Prostate gland (tissue), 2 donors: ENCODE results near the gene ROBO2. TPM values are rescaled to one million over a fixed set of nuclear protein-coding genes. Genes with fewer than 3 reads are reported as not detected.

Source experiments
- DNase-seq: peaks from one replicate; pipeline ENCODE4 v3.0.0-alpha.2; 2019; ENCODE audit warnings: low spot score
- H3K27ac ChIP-seq, 2 donors: fragments of 200-600 bp; sonication (generic); 2 replicates each; pipeline ENCODE4 v1.5.1; 2017 to 2019
- H3K27me3 ChIP-seq: fragments of 200-600 bp; sonication (generic); replicated peaks from 2 replicates; pipeline ENCODE4 v1.5.1; 2019; ENCODE audit not compliant: insufficient read depth
- H3K36me3 ChIP-seq, 2 donors: fragments of 200-600 bp; sonication (generic); 1 replicate in 1 of 2; 2 replicates in 1 of 2; pipeline versions ENCODE4 v1.5.1 to v1.8.1; 2017 to 2019
- H3K4me1 ChIP-seq: fragments of 200-600 bp; sonication (generic); replicated peaks from 2 replicates; pipeline ENCODE4 v1.5.1; 2019
- H3K4me3 ChIP-seq, 2 donors: fragments of 200-600 bp; sonication (generic); 2 replicates each; pipeline ENCODE4 v1.5.1; 2017 to 2019
- H3K9me3 ChIP-seq: fragments of 200-600 bp; sonication (generic); 2 replicates; pipeline ENCODE4 v1.5.1; 2017
- CTCF ChIP-seq, 4 experiments: fragments of 200-600 bp in 2 of 4; fragments of 450-650 bp in 2 of 4; sonication (generic) in 2 of 4; IDR thresholded peaks; 1 replicate in 3 of 4; 2 replicates in 1 of 4; pipeline ENCODE4 v1.5.1; 2016 to 2019; ENCODE audit warnings: antibody characterized with exemption in 4 of 4, mild to moderate bottlenecking in 2 of 4, moderate library complexity in 2 of 4
- POLR2A ChIP-seq: fragments of 450-650 bp; IDR thresholded peaks from one replicate; pipeline ENCODE4 v1.6.1; 2016; ENCODE audit warnings: antibody characterized with exemption, mild to moderate bottlenecking
- POLR2AphosphoS5 ChIP-seq: sonication (generic); formaldehyde crosslinking; IDR thresholded peaks from one replicate; pipeline ENCODE4 v1.6.1; 2017; ENCODE audit warnings: antibody characterized with exemption
- WGBS: methylation state at CpG from one replicate; pipeline ENCODE4 v1.1.5; 2018; 5-methylcytosine and 5-hydroxymethylcytosine counted together
- intact Hi-C: fragments of 100-400 bp; cut with DNase I; formaldehyde crosslinking; loops from one replicate; pipeline ENCODE4 v1.14.2; 2022
- total RNA-seq, 2 donors: library from RNA; depleted of rRNA; stranded (reverse); fragments of >200 nt; gene quantifications; one replicate each; pipeline ENCODE4 v1.1.0, GENCODE V29; 2016

The ROBO2 gene
- total RNA-seq, 2 donors from 2014 or later, result 3.6 to 18.2 TPM

GRCh38 chr3:77524463-77524862, 484.6 kb downstream of the ROBO2 start:
- no peaks in the 10 kb centered on the region for H3K4me1 ChIP-seq
- 63% methylated on average over 3 of the region's 3 CpGs for WGBS
- H3K27me3 ChIP-seq, result no peaks in the 10 kb centered on the region
- intact Hi-C loops, result no loop called here
- H3K4me3 ChIP-seq, result no peak overlapping the region
- no peak for DNase-seq
- H3K36me3 ChIP-seq, result no peaks in the 10 kb centered on the region
- no peaks in the 10 kb centered on the region for H3K9me3 ChIP-seq
- TF ChIP-seq POLR2AphosphoS5 (no peak), POLR2A (no peak), CTCF (IDR thresholded peaks at IDR 0.05) (no peak)
- no peak overlapping the region for H3K27ac ChIP-seq

GRCh38 chr3:77524946-77525682, 485.2 kb downstream of the ROBO2 start:
- WGBS, result 74% methylated on average over 3 of the region's 3 CpGs
- Histone ChIP-seq H3K9me3 (no peaks in the 10 kb centered on the region), H3K27ac (no peak overlapping the region), H3K4me3 (no peak overlapping the region), H3K4me1 (no peaks in the 10 kb centered on the region), H3K27me3 (no peaks in the 10 kb centered on the region), H3K36me3 (no peaks in the 10 kb centered on the region)
- no peak for DNase-seq
- intact Hi-C loops, result no loop called here
- TF ChIP-seq POLR2A (no peak), CTCF (IDR thresholded peaks at IDR 0.05) (no peak), POLR2AphosphoS5 (no peak)

GRCh38 chr3:77526573-77527113, 486.7 kb downstream of the ROBO2 start:
- Histone ChIP-seq H3K4me1 (no peaks in the 10 kb centered on the region), H3K9me3 (no peaks in the 10 kb centered on the region), H3K27ac (no peak overlapping the region), H3K36me3 (no peaks in the 10 kb centered on the region), H3K4me3 (no peak overlapping the region), H3K27me3 (no peaks in the 10 kb centered on the region)
- no peak for TF ChIP-seq POLR2AphosphoS5
- TF ChIP-seq CTCF (IDR thresholded peaks at IDR 0.05), result no peak
- no peak for TF ChIP-seq POLR2A
- intact Hi-C loops, result no loop called here
- no peak for DNase-seq
- WGBS, result 53% methylated on average over 4 of the region's 4 CpGs

- DNase-seq, result no peak
- Histone ChIP-seq H3K4me3 (no peak overlapping the region), H3K36me3 (no peaks in the 10 kb centered on the region), H3K4me1 (no peaks in the 10 kb centered on the region), H3K9me3 (no peaks in the 10 kb centered on the region), H3K27ac (no peak overlapping the region), H3K27me3 (no peaks in the 10 kb centered on the region)
- WGBS, result 89% methylated on average over 1 of the region's 1 CpG
- intact Hi-C loops, result no loop called here
- no peak for TF ChIP-seq POLR2AphosphoS5
- no peak for TF ChIP-seq POLR2A
- no peak for TF ChIP-seq CTCF (IDR thresholded peaks at IDR 0.05)
Observed at GRCh38 chr3:77529522-77529921, 489.6 kb downstream of the ROBO2 start.

GRCh38 chr3:77530870-77531269, 491.0 kb downstream of the ROBO2 start:
- no peaks in the 10 kb centered on the region for H3K27me3 ChIP-seq
- H3K4me3 ChIP-seq, result no peak overlapping the region
- H3K4me1 ChIP-seq, result no peaks in the 10 kb centered on the region
- TF ChIP-seq POLR2AphosphoS5 (no peak), POLR2A (no peak), CTCF (IDR thresholded peaks at IDR 0.05) (no peak)
- WGBS, result 73% methylated on average over 4 of the region's 4 CpGs
- DNase-seq, result no peak
- H3K9me3 ChIP-seq, result no peaks in the 10 kb centered on the region
- intact Hi-C loops, result no loop called here
- no peak overlapping the region for H3K27ac ChIP-seq
- no peaks in the 10 kb centered on the region for H3K36me3 ChIP-seq
